Mammary epithelial cell (primary cell): ENCODE results near the gene OXNAD1.

Source experiments
- CTCF ChIP-seq, 2 donors: IDR thresholded peaks in 1 of 2; conservative IDR thresholded peaks in 1 of 2; 2 replicates each; pipeline ENCODE4 v1.5.1; 2011 to 2012; ENCODE audit warnings: inconsistent platforms in 2 of 2, low read length in 2 of 2, mild to moderate bottlenecking in 2 of 2, control low read depth in 1 of 2, low read depth in 1 of 2; ENCODE audit not compliant: insufficient read depth in 1 of 2; ENCODE audit errors: extremely low read depth in 1 of 2
- EZH2 ChIP-seq: IDR thresholded peaks from 2 replicates; pipeline ENCODE4 v1.6.1; 2012; ENCODE audit warnings: low read length, inconsistent platforms, borderline replicate concordance

GRCh38 chr3:16236856-16237393 lies 28.1 kb upstream of the OXNAD1 start:
- no peak for TF ChIP-seq CTCF (conservative IDR thresholded peaks at IDR 0.05 in 1 of 2, IDR thresholded peaks at IDR 0.05 in 1 of 2; ENCODE audit: extremely low read depth in 1 of 2, insufficient read depth in 1 of 2, low read depth in 1 of 2, low read length in 2 of 2)
- TF ChIP-seq EZH2: no peak
